Sigmoid colon (tissue), 7 donors: Measurements from ENCODE around the gene CLMN. TPM values are rescaled to one million over a fixed set of nuclear protein-coding genes. Genes with fewer than 3 reads are reported as not detected.
A peak's percentile ranks its signal among the peaks of the same experiment; 100 is the strongest.

Source experiments
- DNase-seq: peaks from one replicate; pipeline ENCODE4 v3.0.0-alpha.2; 2019
- H3K27ac ChIP-seq, 4 donors: fragments of 200-600 bp; sonication (generic); one replicate each; pipeline ENCODE4 v1.5.1; 2016 to 2019; ENCODE audit warnings: mild to moderate bottlenecking in 1 of 4
- H3K27me3 ChIP-seq, 3 donors: fragments of 200-600 bp; sonication (generic); one replicate each; pipeline ENCODE4 v1.5.1; 2019; ENCODE audit warnings: mild to moderate bottlenecking in 1 of 3
- H3K36me3 ChIP-seq, 4 donors: fragments of 200-600 bp; sonication (generic); one replicate each; pipeline ENCODE4 v1.5.1; 2016 to 2019
- H3K4me1 ChIP-seq, 4 donors: fragments of 200-600 bp; sonication (generic); one replicate each; pipeline ENCODE4 v1.5.1; 2017 to 2019
- H3K4me3 ChIP-seq, 4 donors: fragments of 200-600 bp; sonication (generic); one replicate each; pipeline ENCODE4 v1.5.1; 2017 to 2019; ENCODE audit warnings: mild to moderate bottlenecking in 2 of 4, moderate library complexity in 1 of 4
- H3K9me3 ChIP-seq, 4 donors: fragments of 200-600 bp in 3 of 4; sonication (generic) in 3 of 4; one replicate each; pipeline versions ENCODE4 v1.5.1 to v1.6.1; 2013 to 2019
- CTCF ChIP-seq, 4 experiments: fragments of 450-650 bp in 3 of 4; fragments of 200-600 bp in 1 of 4; IDR thresholded peaks; one replicate each; pipeline ENCODE4 v1.5.1; 2016 to 2019; ENCODE audit warnings: antibody characterized with exemption in 4 of 4, mild to moderate bottlenecking in 3 of 4, moderate library complexity in 2 of 4
- EP300 ChIP-seq, 4 donors: sonication (generic); formaldehyde crosslinking; IDR thresholded peaks; one replicate each; pipeline ENCODE4 v1.6.1; 2017; ENCODE audit warnings: antibody characterized with exemption in 4 of 4
- POLR2A ChIP-seq, 2 donors: fragments of 450-650 bp; IDR thresholded peaks; one replicate each; pipeline ENCODE4 v1.6.1; 2016; ENCODE audit warnings: antibody characterized with exemption in 2 of 2, mild to moderate bottlenecking in 2 of 2, moderate library complexity in 2 of 2
- POLR2AphosphoS5 ChIP-seq, 4 donors: sonication (generic); formaldehyde crosslinking; IDR thresholded peaks; one replicate each; pipeline ENCODE4 v1.6.1; 2017; ENCODE audit warnings: antibody characterized with exemption in 4 of 4
- WGBS, 2 donors: extraction: QIAGEN DNeasy Blood & Tissue Kit; methylation state at CpG; one replicate each; pipeline ENCODE4 v1.1.7; 2013; 5-methylcytosine and 5-hydroxymethylcytosine counted together
- intact Hi-C: fragments of 100-400 bp; cut with DNase I; formaldehyde crosslinking; loops from one replicate; pipeline ENCODE4 v1.15.1; 2023
- polyA plus RNA-seq, 3 donors: library from polyadenylated mRNA; stranded (reverse); fragments of 200-250 nt; gene quantifications; one replicate each; pipeline ENCODE4 v1.2.3, GENCODE V29; 2013
- total RNA-seq, 4 donors: library from RNA; depleted of rRNA; stranded (reverse); fragments of >200 nt; gene quantifications; one replicate each; pipeline ENCODE4 v1.1.0, GENCODE V29; 2016
- donor health status: healthy with polysubstance abuse.
- donor health status: Bipolar disorder and iron deficiency.
- donor health status: healthy.

Gene CLMN
- total and polyA plus RNA-seq, 7 donors = 3.5 to 40.2 (median 9.1) TPM

GRCh38 chr14:95150910-95151309, 168.8 kb downstream of the CLMN start:
- DNase-seq = no peak
- Histone ChIP-seq H3K4me1 (peaks cover 0 to 79% (median 70%) of the 10 kb centered on the region in 4 donors), H3K27ac (peak overlapping the region in 1 of 4 donors; percentile 41), H3K27me3 (no peaks in the 10 kb centered on the region), H3K9me3 (no peaks in the 10 kb centered on the region), H3K36me3 (no peaks in the 10 kb centered on the region), H3K4me3 (no peak overlapping the region)
- intact Hi-C loops = loop anchor here (10.0 kb wide), 1 partner anchor 384 kb away; the partner anchor contains the start of gene GLRX5
- WGBS, 2 donors = 78 to 80% methylated on average over 2 of the region's 2 CpGs
- TF ChIP-seq POLR2AphosphoS5 (IDR thresholded peaks at IDR 0.05) = no peak
- no peak for TF ChIP-seq EP300 (IDR thresholded peaks at IDR 0.05)
- TF ChIP-seq POLR2A (IDR thresholded peaks at IDR 0.05) = no peak
- no peak for TF ChIP-seq CTCF (IDR thresholded peaks at IDR 0.05)

GRCh38 chr14:95149441-95149840, 170.3 kb downstream of the CLMN start:
- intact Hi-C loops = no loop called here
- WGBS, 2 donors = 52 to 76% methylated on average over 3 of the region's 3 CpGs
- H3K4me1 ChIP-seq = peaks cover 0 to 64% (median 55%) of the 10 kb centered on the region in 4 donors
- TF ChIP-seq POLR2A (IDR thresholded peaks at IDR 0.05) (no peak), EP300 (IDR thresholded peaks at IDR 0.05) (no peak), CTCF (IDR thresholded peaks at IDR 0.05) (no peak), POLR2AphosphoS5 (IDR thresholded peaks at IDR 0.05) (no peak)
- no peak for DNase-seq
- H3K36me3 ChIP-seq = no peaks in the 10 kb centered on the region
- no peak overlapping the region for H3K4me3 ChIP-seq
- no peak overlapping the region for H3K27ac ChIP-seq
- no peaks in the 10 kb centered on the region for H3K27me3 ChIP-seq
- H3K9me3 ChIP-seq = peaks cover 0 to 5% (median 0%) of the 10 kb centered on the region in 4 donors

GRCh38 chr14:95147597-95147996, 172.1 kb downstream of the CLMN start:
- Histone ChIP-seq H3K9me3 (peaks cover 0 to 5% (median 0%) of the 10 kb centered on the region in 4 donors), H3K27me3 (no peaks in the 10 kb centered on the region), H3K4me3 (no peak overlapping the region), H3K27ac (peak overlapping the region in 1 of 4 donors; percentile 30), H3K36me3 (no peaks in the 10 kb centered on the region), H3K4me1 (peaks cover 0 to 57% (median 55%) of the 10 kb centered on the region in 4 donors)
- DNase-seq = no peak
- TF ChIP-seq CTCF (IDR thresholded peaks at IDR 0.05) (no peak), POLR2AphosphoS5 (IDR thresholded peaks at IDR 0.05) (no peak), EP300 (IDR thresholded peaks at IDR 0.05) (no peak), POLR2A (IDR thresholded peaks at IDR 0.05) (no peak)
- 85 to 91% methylated on average over 7 of the region's 7 CpGs for WGBS, 2 donors
- intact Hi-C loops = no loop called here

GRCh38 chr14:95146079-95146771, 173.5 kb downstream of the CLMN start:
- WGBS, 2 donors = 21 to 69% methylated on average over 10 of the region's 10 CpGs
- intact Hi-C loops = no loop called here
- peaks cover 0 to 57% (median 55%) of the 10 kb centered on the region in 4 donors for H3K4me1 ChIP-seq
- H3K9me3 ChIP-seq = peaks cover 0 to 5% (median 0%) of the 10 kb centered on the region in 4 donors
- H3K27me3 ChIP-seq = no peaks in the 10 kb centered on the region
- no peaks in the 10 kb centered on the region for H3K36me3 ChIP-seq
- no peak for DNase-seq
- no peak overlapping the region for H3K4me3 ChIP-seq
- peak overlapping the region in 1 of 4 donors; percentile 41 for H3K27ac ChIP-seq
- no peak for TF ChIP-seq CTCF (IDR thresholded peaks at IDR 0.05)
- TF ChIP-seq EP300 (IDR thresholded peaks at IDR 0.05) = no peak
- no peak for TF ChIP-seq POLR2A (IDR thresholded peaks at IDR 0.05)
